Smooth muscle cell (in vitro differentiated cells): ENCODE measurements around the gene STPG4. TPM values are rescaled to one million over a fixed set of nuclear protein-coding genes. Genes with fewer than 3 reads are reported as not detected.
"Not testable (repeated sequence)": the region's sequence is repeated elsewhere in the genome, so short reads cannot be mapped to it uniquely, and the experiment has no call there.

ENCODE experiments used
- DNase-seq: peaks from one replicate; lab custom pipeline; 2025; ENCODE audit not compliant: unreplicated experiment; lab: John Stamatoyannopoulos, UW
- H2AFZ ChIP-seq: fragments of 200-600 bp; sonication (generic); 2 replicates; pipeline ENCODE4 v1.6.0; 2016; ENCODE audit warnings: antibody characterized with exemption, low read depth, mild to moderate bottlenecking
- H3F3A ChIP-seq: fragments of 200-600 bp; sonication (generic); 2 replicates; pipeline ENCODE4 v1.6.0; 2017; ENCODE audit warnings: antibody characterized with exemption, low read depth
- H3K27ac ChIP-seq: fragments of 200-600 bp; sonication (generic); 2 replicates; pipeline ENCODE4 v1.5.1; 2016; ENCODE audit warnings: low read depth, mild to moderate bottlenecking
- H3K27me3 ChIP-seq: fragments of 200-600 bp; sonication (generic); 2 replicates; pipeline ENCODE4 v1.6.1; 2016; ENCODE audit warnings: low read depth, mild to moderate bottlenecking
- H3K36me3 ChIP-seq: fragments of 200-600 bp; sonication (generic); 2 replicates; pipeline ENCODE4 v1.5.1; 2016; ENCODE audit warnings: low read depth
- H3K4me1 ChIP-seq: fragments of 200-600 bp; sonication (generic); 2 replicates; pipeline ENCODE4 v1.5.1; 2016; ENCODE audit warnings: low read depth
- H3K4me2 ChIP-seq: fragments of 200-600 bp; sonication (generic); 2 replicates; pipeline ENCODE4 v1.6.0; 2016; ENCODE audit warnings: mild to moderate bottlenecking
- H3K4me3 ChIP-seq: fragments of 200-600 bp; sonication (generic); 2 replicates; pipeline ENCODE4 v1.5.1; 2016; ENCODE audit warnings: mild to moderate bottlenecking
- H3K79me2 ChIP-seq: fragments of 200-600 bp; sonication (generic); 2 replicates; pipeline ENCODE4 v1.6.0; 2016; ENCODE audit warnings: low read depth, mild to moderate bottlenecking
- H3K9ac ChIP-seq: fragments of 200-600 bp; sonication (generic); 2 replicates; pipeline ENCODE4 v1.6.0; 2016; ENCODE audit warnings: low read depth
- H3K9me3 ChIP-seq: fragments of 200-600 bp; sonication (generic); replicated peaks from 2 replicates; pipeline ENCODE4 v1.5.1; 2016; ENCODE audit warnings: low read depth
- H4K20me1 ChIP-seq: fragments of 200-600 bp; sonication (generic); 2 replicates; pipeline ENCODE4 v1.6.0; 2016; ENCODE audit warnings: low read depth
- CTCF ChIP-seq: fragments of 200-600 bp; sonication (generic); IDR thresholded peaks from 2 replicates; pipeline ENCODE4 v1.5.1; 2017; ENCODE audit warnings: borderline replicate concordance, mild to moderate bottlenecking, antibody characterized with exemption; ENCODE audit not compliant: insufficient read depth, poor library complexity, severe bottlenecking
- WGBS: methylation state at CpG from one replicate; pipeline ENCODE4 v1.1.7; 2016; ENCODE audit warnings: low lambda C conversion rate; 5-methylcytosine and 5-hydroxymethylcytosine counted together
- polyA plus RNA-seq: library from polyadenylated mRNA; unstranded; fragments of >200 nt; fragmentation: Nextera tagmentation; extraction: Ambion mirVana; gene quantifications from 2 replicates; pipeline ENCODE4 v1.2.1, GENCODE V29; 2016
- total RNA-seq: library from RNA; depleted of rRNA; stranded (reverse); fragments of >200 nt; gene quantifications from 2 replicates; pipeline ENCODE4 v1.2.3, GENCODE V29; 2014

Gene STPG4
- total and polyA plus RNA-seq, 2 experiments from 2014 or later = 0.54 TPM; not detected in 1

GRCh38 chr2:47172922-47173695 lies 18.0 kb upstream of the STPG4 start:
- Histone ChIP-seq H3K27me3 (no peaks in the 10 kb centered on the region), H3K4me2 (peak overlapping the region; percentile 87), H3K9me3 (no peaks in the 10 kb centered on the region), H3F3A (peaks cover 15% of the 10 kb centered on the region), H3K27ac (peak overlapping the region; percentile 74), H2AFZ (no peak overlapping the region), H3K79me2 (peaks cover 79% of the 10 kb centered on the region), H3K9ac (peak overlapping the region; percentile 28), H3K4me1 (peaks cover 46% of the 10 kb centered on the region), H3K36me3 (no peaks in the 10 kb centered on the region), H4K20me1 (peaks cover 78% of the 10 kb centered on the region), H3K4me3 (peak overlapping the region; percentile 92)
- DNase-seq = no peak
- TF ChIP-seq CTCF = no peak
- WGBS = 72% methylated on average over 3 of the region's 3 CpGs

- peak overlapping the region; percentile 20 for H3K4me3 ChIP-seq
Measured at GRCh38 chr2:47172156-47172921, 17.2 kb upstream of the STPG4 start.

GRCh38 chr2:47169784-47170183 lies 14.7 kb upstream of the STPG4 start:
- Histone ChIP-seq H4K20me1 (peaks cover 99% of the 10 kb centered on the region), H3K9me3 (no peaks in the 10 kb centered on the region), H2AFZ (no peak overlapping the region), H3K4me1 (peaks cover 51% of the 10 kb centered on the region), H3F3A (peaks cover 28% of the 10 kb centered on the region), H3K4me2 (peak overlapping the region; percentile 87), H3K79me2 (peaks cover 98% of the 10 kb centered on the region), H3K27ac (no peak overlapping the region), H3K4me3 (no peak overlapping the region), H3K9ac (no peak overlapping the region), H3K36me3 (peaks cover 4% of the 10 kb centered on the region), H3K27me3 (no peaks in the 10 kb centered on the region)
- no peak for TF ChIP-seq CTCF
- 72% methylated on average over 2 of the region's 2 CpGs for WGBS
- DNase-seq = no peak

More at GRCh38 chr2:47172156-47172921, 17.2 kb upstream of the STPG4 start:
- Histone ChIP-seq H4K20me1 (peaks cover 84% of the 10 kb centered on the region), H3K9me3 (no peaks in the 10 kb centered on the region), H3K79me2 (peaks cover 85% of the 10 kb centered on the region), H3K27ac (peak overlapping the region; percentile 74), H3K36me3 (no peaks in the 10 kb centered on the region), H2AFZ (no peak overlapping the region), H3K4me2 (peak overlapping the region; percentile 87), H3K4me1 (peaks cover 46% of the 10 kb centered on the region), H3K27me3 (no peaks in the 10 kb centered on the region), H3F3A (peaks cover 15% of the 10 kb centered on the region), H3K9ac (no peak overlapping the region)
- no peak for TF ChIP-seq CTCF
- DNase-seq = no peak
- 44% methylated on average over 9 of the region's 9 CpGs for WGBS

- not testable (repeated sequence) for H3K9ac ChIP-seq, H3K36me3 ChIP-seq, H3K27me3 ChIP-seq, DNase-seq, H3K4me3 ChIP-seq, H3K4me2 ChIP-seq, H2AFZ ChIP-seq, H3K27ac ChIP-seq, H3K9me3 ChIP-seq
- Histone ChIP-seq H3K79me2 (peaks cover 96% of the 10 kb centered on the region), H4K20me1 (peaks cover 98% of the 10 kb centered on the region), H3F3A (peaks cover 28% of the 10 kb centered on the region), H3K4me1 (peaks cover 45% of the 10 kb centered on the region)
- 92% methylated on average over 8 of the region's 8 CpGs for WGBS
Measured at GRCh38 chr2:47168895-47169294, 13.8 kb upstream of the STPG4 start.
